DOHH2 (cell line): ENCODE data around the gene ABHD16B.

Experiments
- EZH2phosphoT487 ChIP-seq: fragments of 200-600 bp; sonication (generic); IDR thresholded peaks from 2 replicates; pipeline ENCODE4 v1.6.1; 2017; ENCODE audit warnings: borderline replicate concordance, mild to moderate bottlenecking, antibody characterized with exemption, low read length, moderate library complexity, mixed read lengths
- TF ChIP-seq, protein P1 (sequence below): fragments of 200-600 bp; sonication (generic); IDR thresholded peaks from one replicate; pipeline ENCODE4 v1.5.1; 2014; ENCODE audit warnings: antibody characterized with exemption, mild to moderate bottlenecking, low read depth, low read length; ENCODE audit not compliant: poor library complexity, severe bottlenecking

DNA sequence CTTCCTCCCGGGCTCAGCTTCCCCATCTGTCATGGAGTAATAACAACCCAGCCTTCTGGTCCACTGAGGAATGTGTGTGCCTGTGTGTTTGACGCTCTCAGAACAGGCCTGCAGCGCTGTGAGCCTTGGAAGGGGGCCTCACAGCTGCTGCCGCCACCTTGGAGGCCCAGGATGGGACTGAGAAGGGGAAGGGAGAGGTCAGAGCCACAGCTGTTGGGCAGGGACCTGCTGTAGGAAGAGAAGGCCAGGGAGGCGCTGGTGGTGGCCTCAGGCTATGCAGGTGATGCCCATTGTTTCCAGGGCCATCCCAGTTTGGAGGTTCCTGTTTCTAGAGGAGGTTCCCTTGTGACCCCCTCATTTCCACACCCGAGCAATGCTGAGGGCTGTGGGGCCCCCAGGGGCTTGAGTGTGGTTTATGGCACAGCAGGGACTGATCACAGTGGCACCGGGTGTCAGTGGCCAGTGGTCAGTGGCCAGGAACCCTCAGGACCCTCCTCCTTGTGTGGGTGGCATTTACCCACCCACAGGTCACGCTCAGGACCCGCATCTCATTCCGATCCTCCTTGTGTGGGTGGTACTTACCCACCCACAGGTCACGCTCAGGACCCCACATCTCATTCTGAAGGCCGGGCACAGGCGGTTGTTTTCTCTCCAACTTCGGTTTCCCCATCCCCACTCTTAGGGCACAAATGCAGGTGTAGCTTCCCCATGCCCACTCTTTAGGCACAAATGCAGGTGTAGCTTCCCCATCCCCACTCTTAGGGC, 17.8 kb downstream of the ABHD16B start:
- TF ChIP-seq, protein P1, sequence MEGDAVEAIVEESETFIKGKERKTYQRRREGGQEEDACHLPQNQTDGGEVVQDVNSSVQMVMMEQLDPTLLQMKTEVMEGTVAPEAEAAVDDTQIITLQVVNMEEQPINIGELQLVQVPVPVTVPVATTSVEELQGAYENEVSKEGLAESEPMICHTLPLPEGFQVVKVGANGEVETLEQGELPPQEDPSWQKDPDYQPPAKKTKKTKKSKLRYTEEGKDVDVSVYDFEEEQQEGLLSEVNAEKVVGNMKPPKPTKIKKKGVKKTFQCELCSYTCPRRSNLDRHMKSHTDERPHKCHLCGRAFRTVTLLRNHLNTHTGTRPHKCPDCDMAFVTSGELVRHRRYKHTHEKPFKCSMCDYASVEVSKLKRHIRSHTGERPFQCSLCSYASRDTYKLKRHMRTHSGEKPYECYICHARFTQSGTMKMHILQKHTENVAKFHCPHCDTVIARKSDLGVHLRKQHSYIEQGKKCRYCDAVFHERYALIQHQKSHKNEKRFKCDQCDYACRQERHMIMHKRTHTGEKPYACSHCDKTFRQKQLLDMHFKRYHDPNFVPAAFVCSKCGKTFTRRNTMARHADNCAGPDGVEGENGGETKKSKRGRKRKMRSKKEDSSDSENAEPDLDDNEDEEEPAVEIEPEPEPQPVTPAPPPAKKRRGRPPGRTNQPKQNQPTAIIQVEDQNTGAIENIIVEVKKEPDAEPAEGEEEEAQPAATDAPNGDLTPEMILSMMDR, result no peak
- TF ChIP-seq EZH2phosphoT487, result no peak
